HL-60 (cell line): ENCODE data around the gene MRPL23.

ENCODE experiments used
- POLR2AphosphoS5 ChIP-seq: IDR thresholded peaks from 2 replicates; pipeline ENCODE4 v1.6.1; 2012; ENCODE audit warnings: low read depth
- TF ChIP-seq, protein P1 (sequence below): IDR thresholded peaks from one replicate; pipeline ENCODE4 v1.5.1; 2011; ENCODE audit warnings: low read length, control low read depth, inconsistent platforms; ENCODE audit not compliant: insufficient read depth
- TF ChIP-seq, protein P2 (sequence below): IDR thresholded peaks from 2 replicates; pipeline ENCODE4 v1.6.1; 2012; ENCODE audit warnings: low read depth; ENCODE audit not compliant: insufficient replicate concordance

DNA sequence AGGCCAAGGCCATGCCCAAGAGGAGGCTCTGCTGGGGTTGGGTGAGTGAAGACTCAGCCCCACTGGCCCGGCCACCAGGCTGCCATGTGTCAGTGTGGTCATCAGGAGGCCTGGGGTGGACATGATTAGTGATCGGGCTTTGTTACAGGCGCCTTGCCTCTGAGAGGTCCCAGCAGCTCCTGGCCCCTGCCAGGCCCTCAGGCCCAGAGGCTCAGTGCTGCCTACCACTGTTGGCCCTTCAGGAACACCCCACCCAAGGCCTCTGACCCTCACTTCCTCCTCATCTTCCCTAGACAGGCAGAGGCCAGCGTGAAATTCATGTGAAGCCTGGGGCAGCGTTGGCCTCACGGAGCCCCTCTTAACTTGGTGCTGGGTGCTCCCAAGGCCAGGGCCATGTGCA, 2.2 kb downstream of the MRPL23 start:
- TF ChIP-seq, protein P1, sequence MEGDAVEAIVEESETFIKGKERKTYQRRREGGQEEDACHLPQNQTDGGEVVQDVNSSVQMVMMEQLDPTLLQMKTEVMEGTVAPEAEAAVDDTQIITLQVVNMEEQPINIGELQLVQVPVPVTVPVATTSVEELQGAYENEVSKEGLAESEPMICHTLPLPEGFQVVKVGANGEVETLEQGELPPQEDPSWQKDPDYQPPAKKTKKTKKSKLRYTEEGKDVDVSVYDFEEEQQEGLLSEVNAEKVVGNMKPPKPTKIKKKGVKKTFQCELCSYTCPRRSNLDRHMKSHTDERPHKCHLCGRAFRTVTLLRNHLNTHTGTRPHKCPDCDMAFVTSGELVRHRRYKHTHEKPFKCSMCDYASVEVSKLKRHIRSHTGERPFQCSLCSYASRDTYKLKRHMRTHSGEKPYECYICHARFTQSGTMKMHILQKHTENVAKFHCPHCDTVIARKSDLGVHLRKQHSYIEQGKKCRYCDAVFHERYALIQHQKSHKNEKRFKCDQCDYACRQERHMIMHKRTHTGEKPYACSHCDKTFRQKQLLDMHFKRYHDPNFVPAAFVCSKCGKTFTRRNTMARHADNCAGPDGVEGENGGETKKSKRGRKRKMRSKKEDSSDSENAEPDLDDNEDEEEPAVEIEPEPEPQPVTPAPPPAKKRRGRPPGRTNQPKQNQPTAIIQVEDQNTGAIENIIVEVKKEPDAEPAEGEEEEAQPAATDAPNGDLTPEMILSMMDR = no peak
- TF ChIP-seq, protein P2, sequence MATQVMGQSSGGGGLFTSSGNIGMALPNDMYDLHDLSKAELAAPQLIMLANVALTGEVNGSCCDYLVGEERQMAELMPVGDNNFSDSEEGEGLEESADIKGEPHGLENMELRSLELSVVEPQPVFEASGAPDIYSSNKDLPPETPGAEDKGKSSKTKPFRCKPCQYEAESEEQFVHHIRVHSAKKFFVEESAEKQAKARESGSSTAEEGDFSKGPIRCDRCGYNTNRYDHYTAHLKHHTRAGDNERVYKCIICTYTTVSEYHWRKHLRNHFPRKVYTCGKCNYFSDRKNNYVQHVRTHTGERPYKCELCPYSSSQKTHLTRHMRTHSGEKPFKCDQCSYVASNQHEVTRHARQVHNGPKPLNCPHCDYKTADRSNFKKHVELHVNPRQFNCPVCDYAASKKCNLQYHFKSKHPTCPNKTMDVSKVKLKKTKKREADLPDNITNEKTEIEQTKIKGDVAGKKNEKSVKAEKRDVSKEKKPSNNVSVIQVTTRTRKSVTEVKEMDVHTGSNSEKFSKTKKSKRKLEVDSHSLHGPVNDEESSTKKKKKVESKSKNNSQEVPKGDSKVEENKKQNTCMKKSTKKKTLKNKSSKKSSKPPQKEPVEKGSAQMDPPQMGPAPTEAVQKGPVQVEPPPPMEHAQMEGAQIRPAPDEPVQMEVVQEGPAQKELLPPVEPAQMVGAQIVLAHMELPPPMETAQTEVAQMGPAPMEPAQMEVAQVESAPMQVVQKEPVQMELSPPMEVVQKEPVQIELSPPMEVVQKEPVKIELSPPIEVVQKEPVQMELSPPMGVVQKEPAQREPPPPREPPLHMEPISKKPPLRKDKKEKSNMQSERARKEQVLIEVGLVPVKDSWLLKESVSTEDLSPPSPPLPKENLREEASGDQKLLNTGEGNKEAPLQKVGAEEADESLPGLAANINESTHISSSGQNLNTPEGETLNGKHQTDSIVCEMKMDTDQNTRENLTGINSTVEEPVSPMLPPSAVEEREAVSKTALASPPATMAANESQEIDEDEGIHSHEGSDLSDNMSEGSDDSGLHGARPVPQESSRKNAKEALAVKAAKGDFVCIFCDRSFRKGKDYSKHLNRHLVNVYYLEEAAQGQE = no peak
- TF ChIP-seq POLR2AphosphoS5 = no peak
